Lung (tissue), 12 donors: ENCODE data around the gene DIP2C. TPM values are rescaled to one million over a fixed set of nuclear protein-coding genes. Genes with fewer than 3 reads are reported as not detected.
"Not testable (repeated sequence)": the region's sequence is repeated elsewhere in the genome, so short reads cannot be mapped to it uniquely, and the experiment has no call there.

Experiments
- ATAC-seq: fragments of 200-7000 bp; cut with Tn5 transposase; one replicate; pipeline ENCODE4 v1.9.1; 2020; ENCODE audit warnings: moderate number of reproducible peaks; ENCODE audit not compliant: insufficient read depth, low FRiP score
- DNase-seq, 3 donors: peaks; one replicate each; pipeline ENCODE4 v3.0.0-alpha.2; 2013 to 2017
- H3K27ac ChIP-seq, 2 donors: one replicate each; pipeline ENCODE4 v1.5.1; 2013; ENCODE audit warnings: mild to moderate bottlenecking in 2 of 2, moderate library complexity in 2 of 2, control low read depth in 1 of 2, inconsistent platforms in 1 of 2, low read depth in 1 of 2, low read length in 1 of 2
- H3K27me3 ChIP-seq, 3 donors: one replicate each; pipeline ENCODE4 v1.5.1; 2013; ENCODE audit warnings: low read length in 2 of 3; ENCODE audit not compliant: control insufficient read depth in 3 of 3, insufficient read depth in 3 of 3
- H3K36me3 ChIP-seq, 4 donors: one replicate each; pipeline ENCODE4 v1.5.1; 2013; ENCODE audit warnings: low read length in 4 of 4, mild to moderate bottlenecking in 1 of 4, moderate library complexity in 1 of 4; ENCODE audit not compliant: control insufficient read depth in 4 of 4, insufficient read depth in 4 of 4
- H3K4me1 ChIP-seq, 5 donors: one replicate each; pipeline ENCODE4 v1.5.1; 2013; ENCODE audit warnings: low read length in 5 of 5, mild to moderate bottlenecking in 2 of 5, moderate library complexity in 1 of 5; ENCODE audit not compliant: control insufficient read depth in 5 of 5, insufficient read depth in 5 of 5
- H3K4me3 ChIP-seq: one replicate; pipeline ENCODE4 v1.5.1; 2013; ENCODE audit warnings: mild to moderate bottlenecking, control low read depth, moderate library complexity
- H3K9ac ChIP-seq, 2 donors: one replicate each; pipeline ENCODE4 v1.5.1; 2013; ENCODE audit warnings: low read length in 2 of 2, control low read depth in 1 of 2; ENCODE audit not compliant: insufficient read depth in 1 of 2
- H3K9me3 ChIP-seq, 4 donors: one replicate each; pipeline ENCODE4 v1.5.1; 2013; ENCODE audit warnings: low read length in 3 of 4, mild to moderate bottlenecking in 1 of 4, moderate library complexity in 1 of 4; ENCODE audit not compliant: control insufficient read depth in 4 of 4, insufficient read depth in 3 of 4
- CTCF ChIP-seq: IDR thresholded peaks from 2 replicates; pipeline ENCODE4 v1.5.1; 2012; ENCODE audit warnings: mild to moderate bottlenecking; ENCODE audit errors: control extremely low read depth, extremely low read depth
- WGBS, 2 donors: extraction: QIAGEN DNeasy Blood & Tissue Kit; methylation state at CpG; one replicate each; pipeline ENCODE4 v1.1.7; 2013; 5-methylcytosine and 5-hydroxymethylcytosine counted together
- polyA plus RNA-seq, 2 donors: library from polyadenylated mRNA; stranded (reverse); fragments of 200-250 nt; gene quantifications; one replicate each; pipeline ENCODE4 v1.2.1, GENCODE V29; 2013
- total RNA-seq, 2 donors: library from RNA; depleted of rRNA in 1 of 2; stranded (reverse); fragments of >200 nt in 1 of 2; gene quantifications; one replicate each; pipeline ENCODE4 v1.2.1, GENCODE V29; 2014 to 2021
- donor health status: control.
- donor health status: control.
- donor health status: Bipolar disorder and iron deficiency.
- donor health status: healthy.
- donor health status: DM: yes; HTN: yes; CAD: no.

Gene DIP2C
- total and polyA plus RNA-seq, 4 donors: 3.6 to 20.0 (median 9.5) TPM

GRCh38 chr10:597976-598375 is 91.5 kb downstream of the DIP2C start:
- 95 to 96% methylated on average over 17 of the region's 17 CpGs for WGBS, 2 donors
- no peak for ATAC-seq

GRCh38 chr10:596725-597345 is 92.6 kb downstream of the DIP2C start:
- WGBS, 2 donors: 96% methylated on average over 17 of the region's 17 CpGs
- DNase-seq (no peak), ATAC-seq (no peak)
- no peaks in the 10 kb centered on the region for H3K36me3 ChIP-seq
- no peak overlapping the region for H3K4me3 ChIP-seq
- no peaks in the 10 kb centered on the region for H3K27me3 ChIP-seq
- H3K4me1 ChIP-seq: peaks cover under 1 to 22% (median 18%) of the 10 kb centered on the region in 5 donors
- no peak overlapping the region for H3K9ac ChIP-seq
- no peak for TF ChIP-seq CTCF
- H3K9me3 ChIP-seq: no peaks in the 10 kb centered on the region
- no peak overlapping the region for H3K27ac ChIP-seq

More at GRCh38 chr10:597976-598375, 91.5 kb downstream of the DIP2C start:
- Histone ChIP-seq H3K9me3 (no peaks in the 10 kb centered on the region), H3K27ac (no peak overlapping the region), H3K9ac (no peak overlapping the region), H3K36me3 (no peaks in the 10 kb centered on the region), H3K4me1 (peaks cover 6 to 25% (median 21%) of the 10 kb centered on the region in 5 donors), H3K4me3 (no peak overlapping the region), H3K27me3 (no peaks in the 10 kb centered on the region)
- DNase-seq: no peak
- TF ChIP-seq CTCF: no peak

DNA sequence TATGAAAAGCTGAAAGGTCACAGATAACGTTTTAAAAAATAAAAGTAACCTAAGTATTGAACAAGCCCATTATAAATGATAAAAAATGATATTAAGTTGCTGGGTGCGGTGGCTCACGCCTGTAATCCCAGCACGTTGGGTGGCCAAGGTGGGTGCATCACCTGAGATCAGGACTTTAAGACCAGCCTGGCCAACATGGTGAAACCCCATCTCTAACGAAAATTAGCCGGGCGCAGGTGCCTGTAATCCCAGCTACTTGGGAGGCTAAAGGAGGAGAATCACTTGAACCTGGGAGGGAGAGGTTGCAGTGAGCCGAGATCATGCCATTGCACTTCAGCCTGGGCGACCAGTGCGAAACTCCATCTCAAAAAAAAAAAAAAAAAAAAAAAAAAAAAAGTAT is 93.3 kb downstream of the DIP2C start:
- H3K9me3 ChIP-seq, H3K4me3 ChIP-seq, H3K27me3 ChIP-seq, H3K36me3 ChIP-seq, DNase-seq, H3K27ac ChIP-seq, ATAC-seq, H3K9ac ChIP-seq: not testable (repeated sequence)
- H3K4me1 ChIP-seq: peaks cover 0 to 16% (median 11%) of the 10 kb centered on the region in 5 donors
- 95 to 96% methylated on average over 10 of the region's 10 CpGs for WGBS, 2 donors

GRCh38 chr10:595473-595872 is 94.0 kb downstream of the DIP2C start:
- no peak for TF ChIP-seq CTCF
- H3K9ac ChIP-seq: no peak overlapping the region
- no peak overlapping the region for H3K4me3 ChIP-seq
- H3K27me3 ChIP-seq: no peaks in the 10 kb centered on the region
- H3K36me3 ChIP-seq: no peaks in the 10 kb centered on the region
- ATAC-seq (no peak), DNase-seq (no peak)
- WGBS, 2 donors: 97 to 98% methylated on average over 12 of the region's 12 CpGs
- peaks cover 0 to 14% (median 10%) of the 10 kb centered on the region in 5 donors for H3K4me1 ChIP-seq
- H3K27ac ChIP-seq: no peak overlapping the region
- H3K9me3 ChIP-seq: no peaks in the 10 kb centered on the region
